Measurements from ENCODE around the gene AFAP1L1.

- TF ChIP-seq CTCF (IDR thresholded peaks at IDR 0.05; ENCODE audit: insufficient read depth, low read depth, low read length), result no peak
- TF ChIP-seq EZH2 (IDR thresholded peaks at IDR 0.05; ENCODE audit: insufficient read depth, low read length), result no peak
These were observed 93.1 kb downstream of the AFAP1L1 start for GRCh38 chr5:149364719-149365118.
